HG03558 (cell line): ENCODE data around the gene KPNA1.

ENCODE experiments used
- ATAC-seq: cut with Tn5 transposase; IDR thresholded peaks from one replicate; pipeline ENCODE4 v1.9.1; 2021; ENCODE audit warnings: moderate number of reproducible peaks; ENCODE audit not compliant: unreplicated experiment; ENCODE audit errors: extremely low read depth

KPNA1 gene

GRCh38 chr3:122427857-122428471 lies 86.8 kb downstream of the KPNA1 start:
- no peak for ATAC-seq

DNA sequence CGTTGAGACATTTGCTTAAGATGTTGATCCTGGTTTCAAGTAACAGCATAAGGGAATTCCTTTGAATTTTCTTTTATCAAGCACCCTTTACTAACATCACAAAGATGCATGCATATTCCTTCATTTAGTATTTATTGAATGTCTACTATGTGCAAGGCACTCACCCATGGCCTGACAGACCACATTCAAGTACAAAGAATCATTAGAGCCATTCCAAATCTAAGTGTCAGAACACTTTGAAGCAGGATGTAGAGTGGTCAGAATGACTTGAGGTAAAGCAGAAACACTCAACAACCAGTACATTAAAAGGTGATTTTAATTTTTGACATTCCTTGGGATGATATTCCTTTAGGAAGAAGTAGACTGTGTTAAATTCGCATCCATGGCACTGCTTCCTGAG lies 92.9 kb downstream of the KPNA1 start:
- no peak for ATAC-seq

GRCh38 chr3:122421101-122421500 lies 93.6 kb downstream of the KPNA1 start:
- no peak for ATAC-seq

DNA sequence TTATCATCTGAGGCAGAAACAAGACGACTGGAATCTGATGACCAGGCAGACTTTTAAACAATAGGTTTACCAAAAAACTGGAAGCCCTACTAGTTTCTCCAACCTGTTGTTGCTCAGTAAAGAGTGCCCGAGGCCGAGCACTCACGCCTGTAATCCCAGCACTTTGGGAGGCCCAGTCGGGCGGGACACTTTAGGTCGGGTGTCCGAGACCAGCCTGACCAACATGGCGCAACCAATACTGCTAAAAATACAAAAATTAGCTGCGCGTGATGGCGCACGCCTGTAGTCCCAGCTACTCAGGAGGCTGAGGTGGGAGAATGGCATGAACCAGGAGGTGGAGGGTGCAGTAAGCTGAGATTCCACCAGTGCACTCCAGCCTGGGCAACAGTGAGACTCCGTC lies 97.8 kb downstream of the KPNA1 start:
- no peak for ATAC-seq

GRCh38 chr3:122415762-122416654 lies 98.7 kb downstream of the KPNA1 start, which contains the start of gene WDR5B:
Gene WDR5B (minus strand): TSS chr3:122416062. CDS start chr3:122415528, 534 bp downstream.
- peak; percentile 65 for ATAC-seq

DNA sequence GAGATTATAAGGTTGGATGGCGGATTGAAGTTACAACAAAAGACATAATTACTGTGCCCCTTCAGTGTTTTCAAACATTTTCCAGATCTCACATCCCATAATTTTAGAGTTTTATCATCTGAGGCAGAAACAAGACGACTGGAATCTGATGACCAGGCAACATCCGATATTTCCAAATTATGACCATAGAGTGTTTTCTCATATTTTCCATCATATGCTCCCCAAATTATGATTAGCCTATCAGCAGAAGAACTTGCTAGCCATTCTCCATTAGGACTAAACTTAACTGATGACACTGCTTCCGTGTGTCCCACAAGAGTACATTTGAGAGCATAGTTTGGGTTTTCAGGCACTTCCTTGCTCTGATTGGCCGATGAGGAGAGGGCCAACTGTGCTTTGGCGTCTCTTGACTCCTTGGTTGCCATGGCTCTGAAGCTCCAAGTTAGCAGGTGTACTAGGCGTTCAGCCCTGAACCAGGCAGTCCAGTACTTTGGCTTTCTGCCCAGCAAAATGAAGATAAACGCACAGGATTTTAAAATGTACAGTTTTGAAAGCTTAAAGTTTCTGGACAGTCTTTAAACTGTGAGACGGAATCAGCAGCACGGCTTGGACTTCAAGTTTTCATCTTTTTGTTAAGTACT lies 99.5 kb downstream of the KPNA1 start:
- ATAC-seq: peak; percentile 33

- no peak for ATAC-seq
Measured at GRCh38 chr3:122414391-122414790, 100.3 kb downstream of the KPNA1 start.

- ATAC-seq: no peak
Measured at GRCh38 chr3:122410639-122411038, 104.1 kb downstream of the KPNA1 start.

DNA sequence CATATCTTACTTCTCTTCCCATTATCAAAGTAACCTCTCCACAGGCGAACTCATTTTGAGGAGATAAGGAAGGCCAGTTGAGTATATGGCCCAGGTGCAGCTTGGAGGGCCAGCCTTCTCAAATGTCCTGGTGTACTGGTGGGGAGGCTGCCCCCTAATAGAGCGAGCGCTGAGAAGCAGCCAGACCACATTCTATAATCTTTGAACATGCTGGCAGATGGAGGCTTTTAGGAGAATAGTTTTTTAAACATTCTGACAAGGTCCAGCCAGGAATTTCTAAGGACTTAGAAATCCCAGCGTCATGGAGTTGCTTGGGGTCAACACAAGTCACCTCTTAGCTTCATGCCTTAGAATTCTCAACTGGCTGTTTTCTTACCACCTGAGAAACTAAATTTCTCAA lies 104.6 kb downstream of the KPNA1 start:
- no peak for ATAC-seq

- ATAC-seq: no peak
Measured at GRCh38 chr3:122409446-122409845, 105.3 kb downstream of the KPNA1 start.

DNA sequence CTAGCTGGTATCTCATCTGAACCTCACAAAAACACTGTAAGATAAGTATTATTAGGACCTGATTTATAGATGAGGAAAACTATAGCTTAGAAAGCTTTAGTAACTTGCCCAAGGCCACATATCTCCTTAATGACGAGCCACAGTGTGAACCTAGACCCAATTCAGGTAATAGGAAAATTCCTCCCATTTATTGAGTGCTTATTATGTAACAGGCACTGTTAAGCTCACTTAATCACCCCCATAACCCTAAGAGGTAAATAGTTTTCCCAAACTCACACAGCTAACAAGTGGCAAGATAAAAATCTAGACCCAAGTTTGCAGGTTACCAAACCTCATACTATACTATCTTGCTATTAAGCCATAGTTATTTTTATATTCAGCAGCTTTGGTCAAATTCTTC lies 106.8 kb downstream of the KPNA1 start:
- ATAC-seq: no peak

GRCh38 chr3:122406198-122406597 lies 108.5 kb downstream of the KPNA1 start:
- ATAC-seq: no peak

DNA sequence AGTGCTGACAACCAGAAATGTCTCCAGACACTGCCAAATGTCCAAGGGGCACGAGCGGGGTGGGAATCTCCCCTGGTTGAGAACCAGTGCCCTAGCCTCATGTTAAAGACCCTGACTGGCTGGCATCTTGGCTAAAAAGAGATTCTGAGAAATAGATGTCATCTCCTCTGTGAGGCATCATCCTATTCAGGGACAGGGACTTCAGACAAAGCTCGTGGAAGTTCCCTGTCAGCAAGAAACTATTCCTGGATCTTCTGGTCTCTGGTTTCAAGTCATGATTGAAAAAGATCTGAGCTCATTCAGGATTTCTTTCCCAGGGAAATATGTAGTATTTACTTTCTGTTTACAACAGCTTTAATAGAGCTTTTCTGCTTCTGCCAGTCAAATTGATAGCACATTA lies 109.7 kb downstream of the KPNA1 start:
- ATAC-seq: no peak

DNA sequence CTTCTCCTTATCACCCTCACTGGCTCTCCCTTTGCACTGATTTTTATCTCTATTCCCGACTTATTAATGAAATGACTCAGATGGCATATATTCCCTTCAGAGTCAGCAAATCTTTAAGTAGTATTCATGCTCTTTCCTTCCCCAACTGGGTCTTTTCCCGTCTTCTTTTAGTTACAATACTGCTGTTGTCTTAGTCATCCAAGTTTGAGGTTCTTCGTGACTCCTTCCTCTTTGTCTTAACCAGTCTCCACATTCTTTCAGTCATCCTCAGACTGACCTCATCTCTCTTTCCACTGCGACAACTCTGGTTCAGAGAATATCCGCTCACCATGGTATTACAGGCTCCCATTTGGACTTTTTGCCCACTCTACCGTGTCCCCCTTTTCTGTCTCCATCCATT lies 111.2 kb downstream of the KPNA1 start:
- no peak for ATAC-seq

DNA sequence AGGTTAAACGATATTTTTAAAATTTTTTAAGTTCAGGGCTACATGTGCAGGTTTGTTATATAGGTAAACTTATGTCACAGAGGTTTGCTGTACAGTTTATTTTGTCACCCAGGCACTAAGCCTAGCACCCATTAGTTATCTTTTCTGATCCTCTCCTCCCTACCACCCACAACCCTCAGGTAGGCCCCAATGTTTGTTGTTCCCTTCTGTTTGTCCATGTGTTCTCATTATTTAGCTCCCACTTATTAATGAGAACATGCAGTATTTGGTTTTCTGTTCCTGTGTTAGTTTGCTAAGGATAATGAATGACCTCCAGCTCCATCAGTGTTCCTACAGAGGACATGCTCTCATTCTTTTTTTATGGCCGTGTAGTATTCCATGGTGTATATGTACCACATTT lies 115.8 kb downstream of the KPNA1 start:
- no peak for ATAC-seq

DNA sequence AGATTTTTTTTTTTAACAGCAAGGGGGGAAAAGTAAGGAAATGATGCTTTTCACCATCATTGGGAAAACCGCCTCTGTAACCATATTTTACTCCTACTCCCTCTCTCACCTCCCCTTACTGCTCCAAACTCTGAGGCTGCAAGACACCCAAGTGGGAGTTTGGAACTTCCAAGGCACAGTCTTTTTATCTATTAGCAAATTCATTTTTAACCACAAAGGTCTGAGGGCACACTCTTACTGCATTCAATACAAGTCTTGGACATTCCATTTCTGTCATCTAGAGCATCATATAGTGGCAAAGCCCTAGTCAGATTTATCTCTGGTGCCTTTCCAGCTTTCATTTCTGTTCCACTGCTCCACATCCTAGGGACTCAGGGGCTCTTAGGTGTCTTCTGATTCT lies 117.5 kb downstream of the KPNA1 start:
- ATAC-seq: no peak

GRCh38 chr3:122396511-122396910 lies 118.2 kb downstream of the KPNA1 start:
- ATAC-seq: no peak

DNA sequence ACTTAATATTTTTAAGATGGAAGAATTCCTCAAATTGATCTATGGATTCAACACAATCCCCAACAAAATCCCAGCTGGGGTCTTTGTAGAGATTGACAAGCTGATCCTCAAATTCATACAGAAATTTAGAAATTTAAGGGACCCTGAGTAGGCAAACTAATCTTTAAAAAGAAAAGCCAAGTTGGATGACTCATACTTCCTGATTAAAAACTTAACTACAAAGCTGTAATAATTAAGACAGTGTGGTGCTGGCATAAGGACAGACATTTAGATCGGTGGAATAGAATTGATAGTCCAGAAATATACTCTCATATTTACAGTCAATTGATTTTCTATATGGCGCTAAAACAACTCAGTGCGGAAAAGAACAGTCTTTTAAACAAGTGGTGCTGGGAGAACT lies 119.2 kb downstream of the KPNA1 start:
- no peak for ATAC-seq

- ATAC-seq: no peak
Measured at GRCh38 chr3:122394173-122394572, 120.6 kb downstream of the KPNA1 start.

DNA sequence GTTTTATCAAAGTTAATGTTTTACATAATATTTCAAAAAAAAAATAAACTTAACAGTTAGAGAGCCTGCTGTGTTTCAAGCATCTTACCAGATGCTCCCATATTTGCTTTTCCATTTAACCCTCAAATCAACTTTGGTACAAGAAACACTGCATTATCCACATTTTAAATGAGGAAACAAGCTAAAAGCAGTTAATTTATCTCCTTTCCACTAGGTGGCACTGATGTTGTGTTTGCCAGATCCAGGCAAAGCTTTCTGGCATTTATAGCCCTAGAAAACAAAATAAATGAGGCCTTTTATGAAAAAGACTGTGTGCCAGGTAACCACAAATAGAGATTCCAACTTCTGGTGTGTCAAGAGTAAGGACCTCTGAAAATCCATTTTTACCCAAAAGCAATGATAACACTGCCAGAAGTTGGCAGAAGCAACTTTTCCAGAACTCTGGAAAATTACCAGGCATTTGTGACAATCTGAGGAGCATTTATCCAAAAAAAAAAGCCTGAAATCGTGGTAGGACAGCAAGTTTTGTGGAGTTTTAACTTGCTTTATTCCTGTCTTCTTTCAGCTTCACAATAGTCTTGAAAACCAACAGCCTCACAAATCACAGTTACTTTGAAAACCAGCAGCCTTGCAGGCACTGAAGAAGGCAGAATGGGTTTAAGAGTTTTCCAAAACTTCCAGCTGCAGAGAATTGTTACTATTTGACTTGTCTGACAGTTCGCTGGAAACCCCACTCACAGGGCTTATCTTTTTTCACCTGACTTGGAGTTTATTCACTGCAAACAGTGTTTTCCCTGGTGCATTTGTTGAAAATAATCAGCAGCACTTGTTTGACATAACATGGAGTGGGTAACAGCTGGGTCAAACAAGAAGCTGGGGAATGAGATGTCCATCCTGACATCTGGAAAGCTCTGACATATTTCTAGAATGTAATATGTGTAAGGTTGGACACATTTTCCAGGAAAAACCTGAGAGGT lies 121.6 kb downstream of the KPNA1 start:
- no peak for ATAC-seq
